NT2/D1 (cell line): ENCODE measurements around the gene PDE8A.

Experiments used
- SUZ12 ChIP-seq: IDR thresholded peaks from 2 replicates; pipeline ENCODE4 v1.6.1; 2011; ENCODE audit not compliant: insufficient read length, insufficient read depth; ENCODE audit errors: extremely low read depth
- YY1 ChIP-seq: IDR thresholded peaks from 2 replicates; pipeline ENCODE4 v1.6.1; 2011; ENCODE audit not compliant: insufficient read length, insufficient read depth

- TF ChIP-seq SUZ12 (no peak), YY1 (no peak)
These were observed 131.3 kb downstream of the PDE8A start for GRCh38 chr15:85112997-85113396.
